ENCODE data around the gene CC2D1B. TPM values are rescaled to one million over a fixed set of nuclear protein-coding genes. Genes with fewer than 3 reads are reported as not detected.

CC2D1B gene
- total RNA-seq, 1 donor from 2014 or later, result 43.1 TPM

GRCh38 chr1:52367272-52367671, 1.3 kb upstream of the CC2D1B start:
- no peak for TF ChIP-seq CTCF (IDR thresholded peaks at IDR 0.05; ENCODE audit: unreplicated experiment)
- Mint-ChIP-seq H3K27ac (ENCODE audit: unreplicated experiment) (no peak overlapping the region), H3K36me3 (ENCODE audit: low read depth, unreplicated experiment) (peaks cover 10% of the 10 kb centered on the region), H3K4me1 (ENCODE audit: unreplicated experiment) (peaks cover 22% of the 10 kb centered on the region), H3K27me3 (ENCODE audit: unreplicated experiment) (peaks cover 12% of the 10 kb centered on the region), H3K4me3 (ENCODE audit: unreplicated experiment) (peak overlapping the region; percentile 58), H3K9me3 (ENCODE audit: unreplicated experiment) (no peaks in the 10 kb centered on the region)
- DNase-seq (ENCODE audit: low spot score), result no peak

GRCh38 chr1:52366517-52366827, 467 bp upstream of the CC2D1B start:
- peaks cover 18% of the 10 kb centered on the region for H3K36me3 Mint-ChIP-seq (ENCODE audit: low read depth, unreplicated experiment)
- no peak for DNase-seq (ENCODE audit: low spot score)
- H3K4me1 Mint-ChIP-seq (ENCODE audit: unreplicated experiment), result peaks cover 25% of the 10 kb centered on the region
- no peaks in the 10 kb centered on the region for H3K9me3 Mint-ChIP-seq (ENCODE audit: unreplicated experiment)
- H3K27ac Mint-ChIP-seq (ENCODE audit: unreplicated experiment), result peak overlapping the region; percentile 84
- no peak for TF ChIP-seq CTCF (IDR thresholded peaks at IDR 0.05; ENCODE audit: unreplicated experiment)
- H3K27me3 Mint-ChIP-seq (ENCODE audit: unreplicated experiment), result peaks cover 17% of the 10 kb centered on the region
- peak overlapping the region; percentile 91 for H3K4me3 Mint-ChIP-seq (ENCODE audit: unreplicated experiment)

GRCh38 chr1:52365071-52365745, 797 bp downstream of the CC2D1B start:
- Mint-ChIP-seq H3K36me3 (ENCODE audit: low read depth, unreplicated experiment) (peaks cover 24% of the 10 kb centered on the region), H3K27ac (ENCODE audit: unreplicated experiment) (peak overlapping the region; percentile 99), H3K4me3 (ENCODE audit: unreplicated experiment) (peak overlapping the region; percentile 99), H3K9me3 (ENCODE audit: unreplicated experiment) (no peaks in the 10 kb centered on the region), H3K4me1 (ENCODE audit: unreplicated experiment) (peaks cover 25% of the 10 kb centered on the region), H3K27me3 (ENCODE audit: unreplicated experiment) (peaks cover 20% of the 10 kb centered on the region)
- no peak for DNase-seq (ENCODE audit: low spot score)
- TF ChIP-seq CTCF (IDR thresholded peaks at IDR 0.05; ENCODE audit: unreplicated experiment), result no peak

GRCh38 chr1:52364235-52364839, 1.7 kb downstream of the CC2D1B start:
- Mint-ChIP-seq H3K4me1 (ENCODE audit: unreplicated experiment) (peaks cover 25% of the 10 kb centered on the region), H3K27ac (ENCODE audit: unreplicated experiment) (peak overlapping the region; percentile 42), H3K36me3 (ENCODE audit: low read depth, unreplicated experiment) (peaks cover 29% of the 10 kb centered on the region), H3K4me3 (ENCODE audit: unreplicated experiment) (peak overlapping the region; percentile 99), H3K9me3 (ENCODE audit: unreplicated experiment) (no peaks in the 10 kb centered on the region), H3K27me3 (ENCODE audit: unreplicated experiment) (peaks cover 20% of the 10 kb centered on the region)
- no peak for TF ChIP-seq CTCF (IDR thresholded peaks at IDR 0.05; ENCODE audit: unreplicated experiment)
- no peak for DNase-seq (ENCODE audit: low spot score)

GRCh38 chr1:52360595-52360968, 5.4 kb downstream of the CC2D1B start:
- no peak overlapping the region for H3K4me3 Mint-ChIP-seq (ENCODE audit: unreplicated experiment)
- no peak overlapping the region for H3K27ac Mint-ChIP-seq (ENCODE audit: unreplicated experiment)
- peaks cover 50% of the 10 kb centered on the region for H3K36me3 Mint-ChIP-seq (ENCODE audit: low read depth, unreplicated experiment)
- H3K4me1 Mint-ChIP-seq (ENCODE audit: unreplicated experiment), result peaks cover 29% of the 10 kb centered on the region
- no peak for DNase-seq (ENCODE audit: low spot score)
- H3K27me3 Mint-ChIP-seq (ENCODE audit: unreplicated experiment), result peaks cover 19% of the 10 kb centered on the region
- H3K9me3 Mint-ChIP-seq (ENCODE audit: unreplicated experiment), result no peaks in the 10 kb centered on the region
- TF ChIP-seq CTCF (IDR thresholded peaks at IDR 0.05; ENCODE audit: unreplicated experiment), result no peak
